GM12891 (cell line): ENCODE results near the gene PPP2R5D.

Experiments
- PAX5 ChIP-seq: IDR thresholded peaks from 2 replicates; pipeline ENCODE4 v1.6.1; 2011; ENCODE audit warnings: low read length, moderate library complexity, mild to moderate bottlenecking; ENCODE audit not compliant: insufficient read depth, severe bottlenecking
- POLR2A ChIP-seq: IDR thresholded peaks from 2 replicates; pipeline ENCODE4 v1.6.1; 2011; ENCODE audit warnings: low read depth, low read length, control low read depth
- POLR2AphosphoS5 ChIP-seq: IDR thresholded peaks from 2 replicates; pipeline ENCODE4 v1.6.1; 2011; ENCODE audit warnings: low read depth, low read length, control low read depth
- POU2F2 ChIP-seq: IDR thresholded peaks from 2 replicates; pipeline ENCODE4 v1.6.1; 2011; ENCODE audit warnings: low read depth, mild to moderate bottlenecking, control low read depth, low read length, moderate library complexity
- SPI1 ChIP-seq: IDR thresholded peaks from 2 replicates; pipeline ENCODE4 v1.6.1; 2011; ENCODE audit warnings: low read depth, low read length, control low read depth
- TAF1 ChIP-seq: IDR thresholded peaks from 2 replicates; pipeline ENCODE4 v1.6.1; 2011; ENCODE audit warnings: low read depth, low read length, control low read depth

- no peak for TF ChIP-seq POLR2A
- TF ChIP-seq POLR2AphosphoS5 = no peak
- TF ChIP-seq SPI1 = no peak
- TF ChIP-seq TAF1 = no peak
- no peak for TF ChIP-seq PAX5
- no peak for TF ChIP-seq POU2F2
Measured at GRCh38 chr6:43054206-43054943, 70.0 kb downstream of the PPP2R5D start.
